K562 (cell line): ENCODE data around the gene MUC5AC. TPM values are rescaled to one million over a fixed set of nuclear protein-coding genes. Genes with fewer than 3 reads are reported as not detected.

Experiments used
- ATF4 ChIP-seq: fragments of 450-650 bp; formaldehyde crosslinking; IDR thresholded peaks from 2 replicates; pipeline ENCODE4 v1.4.0; 2022; ENCODE audit warnings: mild to moderate bottlenecking, moderate library complexity
- ATF7 ChIP-seq: fragments of 450-650 bp; IDR thresholded peaks from 2 replicates; pipeline ENCODE4 v1.7.1; 2014; ENCODE audit warnings: mild to moderate bottlenecking, moderate library complexity
- BHLHE40 ChIP-seq: IDR thresholded peaks from 2 replicates; pipeline ENCODE4 v1.6.1; 2011; ENCODE audit warnings: low read length, improper control_type of control experiment
- CEBPB ChIP-seq: fragments of 450-650 bp; IDR thresholded peaks from 2 replicates; pipeline ENCODE4 v1.6.1; 2016; ENCODE audit warnings: missing genetic modification characterization, missing compliant biosample characterization
- DNMT1 ChIP-seq: fragments of 450-650 bp; IDR thresholded peaks from 2 replicates; pipeline ENCODE4 v1.6.1; 2016; ENCODE audit warnings: antibody characterized with exemption, mild to moderate bottlenecking
- IFI16 ChIP-seq: fragments of 250-450 bp; sonication (Bioruptor Pico); IDR thresholded peaks from 2 replicates; pipeline ENCODE4 v2.1.2; 2022; ENCODE audit warnings: mild to moderate bottlenecking, inconsistent platforms
- LCOR ChIP-seq: sonication (generic); formaldehyde crosslinking; IDR thresholded peaks from 2 replicates; pipeline ENCODE4 v1.8.0; 2022; ENCODE audit warnings: mild to moderate bottlenecking, missing genetic modification reagents
- MAX ChIP-seq: sonication (generic); formaldehyde crosslinking; IDR thresholded peaks from 2 replicates; pipeline ENCODE4 v1.9.0; 2022; ENCODE audit warnings: mild to moderate bottlenecking, missing genetic modification reagents
- NFE2L1 ChIP-seq: fragments of 450-650 bp; IDR thresholded peaks from 2 replicates; pipeline ENCODE4 v1.6.1; 2016; ENCODE audit warnings: missing genetic modification characterization, low read depth, mild to moderate bottlenecking, missing compliant biosample characterization, moderate library complexity, borderline replicate concordance
- NR4A1 ChIP-seq, 2 experiments: fragments of 250-450 bp in 1 of 2; fragments of 450-650 bp in 1 of 2; sonication (Bioruptor Pico) in 1 of 2; IDR thresholded peaks; 2 replicates each; pipeline versions ENCODE4 v1.4.0 to v1.6.1; 2016 to 2020; ENCODE audit warnings: mild to moderate bottlenecking in 2 of 2, missing compliant biosample characterization in 1 of 2, missing genetic modification characterization in 1 of 2, moderate library complexity in 1 of 2
- POU5F1 ChIP-seq: fragments of 150-350 bp; IDR thresholded peaks from 2 replicates; pipeline ENCODE4 v1.6.1; 2014; ENCODE audit warnings: borderline replicate concordance, low read length, low read depth, mild to moderate bottlenecking; ENCODE audit not compliant: partially characterized antibody
- SIN3A ChIP-seq, 2 experiments: fragments of 150-350 bp in 1 of 2; IDR thresholded peaks; 2 replicates each; pipeline ENCODE4 v1.6.1; 2011 to 2016; ENCODE audit warnings: borderline replicate concordance in 2 of 2, low read depth in 2 of 2, low read length in 2 of 2, mild to moderate bottlenecking in 2 of 2, moderate library complexity in 2 of 2; ENCODE audit not compliant: control insufficient read depth in 1 of 2
- SNRNP70 ChIP-seq: fragments of 200-400 bp; formaldehyde crosslinking; optimal IDR thresholded peaks from 2 replicates; pipeline ENCODE3; 2017; ENCODE audit warnings: low read depth, low read length
- TAF7 ChIP-seq: fragments of 450-650 bp; IDR thresholded peaks from 2 replicates; pipeline ENCODE4 v1.6.1; 2016; ENCODE audit warnings: missing genetic modification characterization, missing compliant biosample characterization
- polyA plus RNA-seq, 8 experiments: library from polyadenylated mRNA; depleted of rRNA in 4 of 8; stranded (reverse) in 5 of 8; unstranded in 3 of 8; fragments of >200 nt; fragmentation: Nextera tagmentation in 2 of 8; fragmentation: Illumina TruSeq in 1 of 8; extraction: Ambion mirVana in 2 of 8; extraction: Trizol in 1 of 8; gene quantifications; 2 replicates each; pipeline versions ENCODE4 v1.2.1 to v1.2.3, GENCODE V29; 2011 to 2014; ENCODE audit warnings: inconsistent platforms in 1 of 8, missing spikeins in 1 of 8
- total RNA-seq, 7 experiments: library from RNA; depleted of rRNA in 6 of 7; stranded (reverse); fragments of >200 nt in 6 of 7; fragmentation: Illumina TruSeq in 2 of 7; extraction: Trizol in 2 of 7; gene quantifications; 2 replicates each; pipeline versions ENCODE4 v1.2.1 to v1.2.3, GENCODE V29; 2011 to 2021; ENCODE audit warnings: low replicate concordance in 1 of 7
- TF ChIP-seq, protein P1 (sequence below): sonication (generic); formaldehyde crosslinking; IDR thresholded peaks from 2 replicates; pipeline ENCODE4 v1.8.1; 2023; ENCODE audit warnings: mild to moderate bottlenecking, missing genetic modification reagents

Gene MUC5AC
- total and polyA plus RNA-seq, 9 of the 15 experiments (the other 6 are each of a cell fraction or from before 2014, with no cell fraction given), result not detected

DNA sequence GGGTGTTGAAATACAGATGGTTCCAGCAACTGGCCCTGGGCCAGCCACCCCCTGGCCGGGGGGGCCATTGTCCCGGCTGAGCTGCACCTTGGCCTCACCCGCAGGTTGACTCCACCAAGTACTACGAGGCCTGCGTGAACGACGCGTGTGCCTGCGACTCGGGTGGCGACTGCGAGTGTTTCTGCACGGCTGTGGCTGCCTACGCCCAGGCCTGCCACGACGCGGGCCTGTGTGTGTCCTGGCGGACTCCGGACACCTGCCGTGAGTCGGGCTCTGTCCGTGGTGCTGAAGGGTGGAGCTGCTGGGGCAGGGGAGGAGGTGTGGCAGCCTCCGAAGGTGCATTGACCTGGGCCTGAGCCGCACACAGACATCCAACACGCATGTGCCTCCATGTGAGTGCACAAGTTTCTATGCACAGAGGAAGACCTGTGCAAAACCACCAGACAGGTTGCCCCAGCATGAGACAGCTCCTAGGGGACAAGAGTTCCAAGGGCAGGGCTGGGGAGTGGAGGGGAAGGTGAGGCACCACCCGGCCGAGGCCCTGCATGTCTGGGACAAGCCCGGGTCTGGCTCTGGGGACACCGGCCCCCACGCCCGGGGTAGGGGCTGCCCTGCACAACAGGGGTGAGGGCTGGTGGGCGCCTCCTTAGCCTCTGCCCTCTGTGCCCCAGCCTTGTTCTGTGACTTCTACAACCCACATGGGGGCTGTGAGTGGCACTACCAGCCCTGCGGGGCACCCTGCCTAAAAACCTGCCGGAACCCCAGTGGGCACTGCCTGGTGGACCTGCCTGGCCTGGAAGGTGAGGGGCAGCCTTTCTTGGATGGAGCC lies 81.2 kb downstream of the MUC5AC start (continued):
- TF ChIP-seq, protein P1, sequence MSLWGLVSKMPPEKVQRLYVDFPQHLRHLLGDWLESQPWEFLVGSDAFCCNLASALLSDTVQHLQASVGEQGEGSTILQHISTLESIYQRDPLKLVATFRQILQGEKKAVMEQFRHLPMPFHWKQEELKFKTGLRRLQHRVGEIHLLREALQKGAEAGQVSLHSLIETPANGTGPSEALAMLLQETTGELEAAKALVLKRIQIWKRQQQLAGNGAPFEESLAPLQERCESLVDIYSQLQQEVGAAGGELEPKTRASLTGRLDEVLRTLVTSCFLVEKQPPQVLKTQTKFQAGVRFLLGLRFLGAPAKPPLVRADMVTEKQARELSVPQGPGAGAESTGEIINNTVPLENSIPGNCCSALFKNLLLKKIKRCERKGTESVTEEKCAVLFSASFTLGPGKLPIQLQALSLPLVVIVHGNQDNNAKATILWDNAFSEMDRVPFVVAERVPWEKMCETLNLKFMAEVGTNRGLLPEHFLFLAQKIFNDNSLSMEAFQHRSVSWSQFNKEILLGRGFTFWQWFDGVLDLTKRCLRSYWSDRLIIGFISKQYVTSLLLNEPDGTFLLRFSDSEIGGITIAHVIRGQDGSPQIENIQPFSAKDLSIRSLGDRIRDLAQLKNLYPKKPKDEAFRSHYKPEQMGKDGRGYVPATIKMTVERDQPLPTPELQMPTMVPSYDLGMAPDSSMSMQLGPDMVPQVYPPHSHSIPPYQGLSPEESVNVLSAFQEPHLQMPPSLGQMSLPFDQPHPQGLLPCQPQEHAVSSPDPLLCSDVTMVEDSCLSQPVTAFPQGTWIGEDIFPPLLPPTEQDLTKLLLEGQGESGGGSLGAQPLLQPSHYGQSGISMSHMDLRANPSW (CRISPR knock-in tag), result no peak
- TF ChIP-seq TAF7 (tag) (no peak), SIN3A (IDR thresholded peaks at IDR 0.05; ENCODE audit: borderline replicate concordance in 2 of 2, control insufficient read depth in 1 of 2, low read depth in 2 of 2, low read length in 2 of 2) (0 out of 4 replicates have a peak, but pooled peaks of 1 of the 2 experiments have one; percentile 37), MAX (CRISPR knock-in tag) (peak; percentile 46; the same call in 1 of the 2 replicates), POU5F1 (no peak), IFI16 (CRISPR knock-in tag) (no peak), NR4A1 (CRISPR knock-in tag; IDR thresholded peaks at IDR 0.05) (no peak), NR4A1 (tag; IDR thresholded peaks at IDR 0.05) (no peak), CEBPB (tag) (no peak), LCOR (CRISPR knock-in tag) (no peak), NFE2L1 (no peak), BHLHE40 (0 out of 2 replicates have a peak, but pooled peaks have one; percentile 10), DNMT1 (no peak), ATF4 (no peak), ATF7 (no peak), SNRNP70 (no peak)
